Brain pericyte (primary cell): Measurements from ENCODE around the gene RABGGTA.

ENCODE experiments used
- DNase-seq: peaks from one replicate; pipeline ENCODE4 v3.0.0-alpha.2; 2012; ENCODE audit warnings: low read depth, low spot score

RABGGTA gene

DNA sequence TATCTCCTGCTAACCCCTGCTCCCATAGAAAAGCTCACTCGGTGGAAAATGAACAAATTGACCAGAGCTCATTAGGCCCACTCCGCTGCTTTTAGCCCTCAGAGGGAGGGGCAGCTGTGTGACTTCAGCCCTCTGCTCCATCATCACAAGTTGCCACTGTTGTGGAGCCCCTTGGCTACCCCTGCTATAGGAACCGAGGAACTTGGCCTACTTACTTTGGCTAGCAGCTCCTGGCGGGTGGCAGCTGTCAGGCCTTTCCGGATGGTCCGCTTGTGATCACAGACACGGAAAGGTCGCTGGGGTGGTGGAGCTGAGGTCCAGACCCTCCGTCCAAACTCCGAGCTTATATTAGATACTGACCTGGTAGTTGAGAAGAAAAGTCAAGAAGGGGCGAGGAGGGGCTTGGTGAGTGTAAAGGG, 35.8 kb upstream of the RABGGTA start:
- no peak for DNase-seq

DNA sequence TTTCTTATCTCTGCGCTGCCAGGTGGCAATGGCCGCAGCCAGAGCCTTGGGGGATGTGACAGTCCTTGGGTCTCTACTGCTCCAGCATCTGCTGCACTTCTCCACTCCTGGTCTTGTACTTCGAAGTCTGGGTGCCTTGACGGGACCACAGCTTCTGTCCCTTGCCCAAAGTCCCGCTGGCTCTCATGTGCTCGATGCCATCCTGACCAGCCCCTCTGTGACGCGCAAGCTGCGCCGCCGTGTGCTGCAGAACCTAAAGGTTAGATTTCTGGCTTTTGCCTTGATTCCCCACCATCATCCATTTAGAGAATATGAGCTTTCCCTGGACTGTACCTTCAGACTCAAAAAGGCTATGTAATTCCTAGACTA, 32.6 kb upstream of the RABGGTA start:
- no peak for DNase-seq

DNA sequence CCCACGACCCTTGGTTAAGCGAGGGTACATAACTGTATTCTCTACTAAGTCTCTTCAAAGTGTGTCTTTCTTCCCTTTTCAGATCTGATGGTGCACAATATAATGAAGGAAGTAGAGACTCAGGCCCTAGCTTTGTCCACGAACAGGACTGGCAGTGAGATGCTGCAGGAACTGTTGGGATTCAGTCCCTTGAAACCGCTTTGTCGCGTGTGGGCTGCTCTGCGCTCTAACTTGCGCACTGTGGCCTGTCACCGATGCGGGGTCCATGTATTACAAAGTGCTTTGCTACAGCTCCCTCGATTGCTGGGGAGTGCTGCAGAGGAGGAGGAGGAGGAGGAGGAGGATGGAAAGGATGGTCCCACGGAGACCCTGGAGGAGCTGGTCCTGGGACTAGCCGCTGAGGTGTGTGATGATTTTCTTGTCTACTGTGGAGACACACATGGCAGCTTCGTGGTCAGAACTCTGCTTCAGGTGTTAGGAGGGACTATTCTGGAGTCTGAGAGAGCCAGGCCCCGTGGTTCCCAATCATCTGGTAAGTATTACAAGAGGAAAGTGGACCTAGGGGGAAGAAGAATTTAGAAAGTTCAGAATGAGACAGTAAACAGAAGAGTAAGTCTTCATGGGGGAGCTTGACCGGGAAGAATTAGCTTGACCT, 29.1 kb upstream of the RABGGTA start:
- no peak for DNase-seq

DNA sequence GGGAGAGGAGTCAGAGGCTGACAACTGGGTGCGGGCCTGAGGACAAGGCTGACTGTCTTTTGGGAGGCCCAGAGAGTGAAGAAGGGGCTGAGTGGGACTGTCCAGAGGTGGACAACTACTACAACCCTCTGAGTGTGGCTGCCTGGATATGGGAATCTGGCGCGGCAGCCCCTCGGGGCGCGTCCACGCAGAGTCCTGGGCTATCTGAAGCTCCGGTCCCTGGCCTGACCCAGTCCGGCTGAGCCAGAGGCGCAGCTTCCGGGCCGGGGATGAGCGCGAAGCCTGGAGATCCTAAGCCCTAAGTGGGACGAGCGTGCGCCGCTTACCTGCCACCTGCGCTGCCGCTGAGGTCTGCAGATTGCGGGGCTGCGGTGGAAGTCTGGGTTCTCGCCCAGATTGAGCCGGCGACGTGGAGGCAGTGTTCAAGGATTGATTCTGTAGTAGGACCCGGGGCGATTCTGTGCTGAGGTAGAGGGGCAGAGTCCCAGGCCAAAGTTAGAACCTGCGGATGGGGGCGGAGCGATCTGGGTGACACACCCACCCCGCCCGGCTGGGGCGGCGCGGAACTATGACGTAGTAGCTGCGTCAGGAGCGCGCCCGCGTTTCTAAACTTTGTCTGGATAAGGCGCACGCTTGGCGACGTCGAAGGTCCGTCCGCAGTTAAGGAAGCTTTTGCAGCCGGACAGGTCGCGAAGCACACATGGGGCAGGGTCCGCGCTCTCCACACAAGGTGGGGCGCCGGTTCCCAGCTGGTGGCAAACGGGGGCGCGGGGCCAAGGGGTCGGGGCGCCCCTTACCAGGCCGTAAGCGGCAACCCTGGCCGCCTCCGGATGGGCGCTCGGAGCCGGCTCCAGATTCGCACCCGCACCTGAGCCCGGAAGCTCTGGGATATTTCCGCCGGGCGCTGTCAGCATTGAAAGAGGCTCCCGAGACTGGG, 28.1 kb upstream of the RABGGTA start, which contains the start of the genes DHRS1 and NOP9:
Gene DHRS1, minus strand, starts transcription at position 526 of the 937 bp plus-strand sequence. CDS start 674 bp downstream, outside the sequence.
Gene NOP9, plus strand, starts transcription at position 596 of the 937 bp plus-strand sequence. Its CDS starts 105 bp downstream, at position 701.
- DNase-seq = peak; percentile 47

DNA sequence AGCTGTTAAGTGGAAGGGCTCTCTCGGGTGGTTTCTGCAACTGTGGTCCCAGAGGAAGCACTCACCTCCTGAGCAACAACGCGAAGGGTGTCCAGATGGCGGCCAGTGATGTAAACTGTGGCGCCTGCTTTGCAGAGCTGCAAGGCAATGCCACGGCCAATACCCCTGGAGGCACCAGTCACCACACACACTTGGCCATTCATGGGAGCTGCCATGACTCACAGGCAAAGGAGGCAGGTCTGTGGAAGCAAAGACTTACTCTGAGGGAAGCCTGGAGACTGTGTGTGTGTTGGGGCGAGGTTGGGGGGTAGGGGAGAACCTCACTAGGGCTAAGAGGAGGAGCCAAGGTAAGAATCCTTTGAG, 27.5 kb upstream of the RABGGTA start:
- no peak for DNase-seq

DNA sequence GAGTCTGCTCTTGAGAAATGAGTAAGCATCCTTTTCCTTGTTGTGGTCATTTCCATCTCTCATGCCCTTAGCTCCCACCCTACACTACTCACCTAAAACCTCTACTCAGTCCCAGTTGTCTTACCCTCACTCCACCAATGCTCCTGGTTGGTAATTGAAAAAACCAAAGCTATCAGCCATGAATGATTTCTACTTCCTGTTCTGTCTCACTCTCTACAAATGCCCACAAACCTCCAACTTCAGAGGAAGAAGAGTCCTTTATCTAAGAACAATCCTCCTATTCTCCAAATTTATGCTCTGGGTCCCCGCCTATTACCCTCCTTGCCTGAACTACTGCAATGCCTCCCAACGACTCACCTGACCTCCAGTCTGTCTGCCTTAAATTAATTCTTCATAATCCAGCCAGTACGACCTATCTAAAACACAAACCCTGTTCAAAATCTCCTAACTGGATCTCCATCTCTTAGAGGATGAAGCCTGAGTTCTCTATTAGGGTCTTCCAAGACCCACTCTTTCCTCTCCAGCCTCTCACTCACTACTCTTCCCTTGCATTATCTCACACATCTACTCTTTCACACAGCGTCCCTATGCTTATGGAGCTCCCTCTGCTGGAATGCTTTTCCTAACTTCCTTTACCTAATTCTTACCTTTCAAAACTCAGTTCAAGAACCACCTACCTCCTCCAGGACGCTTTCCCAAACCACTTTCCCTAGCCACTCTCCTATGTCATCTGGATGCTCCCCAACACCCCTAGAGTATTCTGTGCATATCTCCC, 26.0 kb upstream of the RABGGTA start:
- DNase-seq = no peak

DNA sequence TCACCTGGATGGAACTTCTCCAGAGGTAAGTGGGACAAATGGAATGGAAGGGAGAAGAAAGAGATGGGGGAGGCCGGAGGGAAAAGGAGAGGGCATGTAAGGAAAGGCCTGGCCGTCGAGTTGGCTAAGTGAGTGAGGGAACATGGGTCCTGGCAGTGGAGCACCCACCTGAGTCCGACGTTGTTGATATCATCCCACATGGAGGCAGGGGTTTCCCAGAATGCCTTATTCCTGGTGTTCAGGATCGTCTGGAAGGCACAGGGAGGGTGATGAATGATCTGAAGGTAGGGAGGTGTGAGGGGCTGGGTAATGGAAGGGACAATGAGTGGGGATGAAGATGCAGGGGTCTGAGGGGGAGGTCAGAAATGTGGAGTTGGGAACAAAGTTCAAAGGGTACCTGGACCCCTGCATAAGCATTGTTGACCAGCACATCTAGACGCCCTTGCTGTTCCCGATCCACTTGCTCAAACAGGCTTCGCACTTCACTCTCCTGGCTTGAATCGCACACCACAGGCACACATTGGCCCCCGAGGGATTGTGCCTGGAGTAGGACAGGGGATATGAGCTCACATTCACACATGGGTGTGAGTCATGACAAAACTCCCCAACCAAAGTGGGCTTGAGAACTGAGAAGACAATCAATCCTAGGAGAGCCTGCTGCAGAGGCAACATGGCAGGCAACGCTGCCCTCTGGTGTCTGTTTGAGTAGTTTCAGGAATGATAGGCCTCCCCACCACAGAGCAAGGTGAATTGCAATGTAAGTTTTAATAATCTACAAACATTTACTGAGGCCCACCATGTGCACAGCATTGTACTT, 25.2 kb upstream of the RABGGTA start:
- DNase-seq = peak; percentile 47

DNA sequence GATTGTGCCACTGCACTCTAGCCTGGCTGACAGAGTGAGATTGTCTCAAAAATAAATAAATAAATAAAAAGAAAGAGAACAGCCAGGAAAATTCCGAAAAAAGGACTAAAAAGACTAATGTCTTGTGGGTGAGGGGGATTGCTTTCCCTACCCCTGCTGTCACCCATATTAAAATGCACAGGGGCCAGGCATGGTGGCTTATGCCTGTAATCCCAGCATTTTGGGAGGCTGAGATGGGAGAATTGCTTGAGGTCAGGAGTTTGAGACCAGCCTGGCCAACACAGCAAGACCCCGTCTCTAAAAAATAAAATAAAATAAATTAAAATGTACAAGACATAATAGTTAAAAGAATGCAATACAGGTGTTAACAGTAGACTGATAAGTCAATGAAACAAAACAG, 22.1 kb upstream of the RABGGTA start:
- DNase-seq = no peak

DNA sequence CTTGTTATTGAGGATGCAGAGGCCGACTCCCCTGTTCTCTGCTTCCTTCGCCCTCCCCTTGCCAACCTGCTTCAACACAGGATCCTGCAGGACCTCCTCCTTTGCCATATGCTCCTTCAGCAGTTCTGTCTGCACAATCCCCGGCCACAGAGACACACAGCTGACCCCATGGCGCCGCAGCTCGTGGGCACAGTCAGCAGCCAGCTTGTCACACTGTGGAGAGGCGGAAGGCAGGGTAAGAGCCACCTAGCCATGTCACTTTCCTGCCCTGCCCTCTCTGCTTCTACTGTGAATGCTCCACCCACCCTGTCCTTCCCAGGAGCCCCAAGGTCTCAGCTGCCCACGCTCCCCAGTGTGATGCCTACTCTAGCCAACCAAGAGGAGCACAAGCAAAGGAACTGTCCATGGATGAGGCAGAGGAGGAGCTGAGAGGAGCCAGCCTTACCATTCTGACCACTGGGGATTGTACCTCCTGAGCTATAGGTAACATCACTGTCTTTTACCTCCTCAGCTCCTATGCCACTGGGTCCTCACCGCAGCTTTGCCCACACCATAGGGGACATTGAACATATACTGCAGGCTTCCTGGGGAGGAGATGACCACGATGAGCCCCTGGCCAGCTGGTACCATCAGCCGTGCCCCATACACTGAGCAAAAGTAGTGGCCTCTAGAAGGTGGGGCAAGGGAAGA, 20.9 kb upstream of the RABGGTA start:
- DNase-seq = no peak

DNA sequence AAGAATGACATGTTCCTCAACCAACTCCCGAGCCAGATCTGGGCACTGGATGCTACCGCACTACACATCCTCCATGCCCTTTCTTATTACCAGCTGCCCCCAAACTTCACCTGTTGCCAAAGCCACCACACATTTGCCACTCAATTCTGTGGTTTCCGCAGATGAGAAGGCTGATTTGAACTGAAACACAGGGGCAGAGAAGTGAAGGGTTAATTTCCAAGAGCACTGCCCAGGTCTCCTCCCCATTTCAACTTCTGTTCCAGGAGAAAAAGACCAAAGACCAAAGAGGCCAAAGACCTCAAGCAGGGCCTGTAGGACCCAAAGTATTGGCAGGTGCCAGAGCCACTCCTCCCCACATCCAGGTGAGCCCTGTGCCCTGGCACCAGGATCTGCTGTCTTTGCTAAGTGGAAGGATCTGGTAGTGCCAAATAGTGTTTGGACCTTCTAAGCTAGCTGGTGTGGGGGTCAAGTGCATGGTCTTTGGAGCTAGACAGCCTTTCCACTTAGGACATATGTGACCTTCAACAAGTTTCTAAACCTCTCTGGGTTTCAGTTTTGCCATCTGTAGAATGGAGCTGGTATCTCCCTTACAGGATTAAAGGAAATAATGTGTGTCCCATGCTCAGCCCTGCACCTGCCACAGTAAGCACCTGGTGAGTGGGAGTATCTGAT, 20.2 kb upstream of the RABGGTA start:
- no peak for DNase-seq

DNA sequence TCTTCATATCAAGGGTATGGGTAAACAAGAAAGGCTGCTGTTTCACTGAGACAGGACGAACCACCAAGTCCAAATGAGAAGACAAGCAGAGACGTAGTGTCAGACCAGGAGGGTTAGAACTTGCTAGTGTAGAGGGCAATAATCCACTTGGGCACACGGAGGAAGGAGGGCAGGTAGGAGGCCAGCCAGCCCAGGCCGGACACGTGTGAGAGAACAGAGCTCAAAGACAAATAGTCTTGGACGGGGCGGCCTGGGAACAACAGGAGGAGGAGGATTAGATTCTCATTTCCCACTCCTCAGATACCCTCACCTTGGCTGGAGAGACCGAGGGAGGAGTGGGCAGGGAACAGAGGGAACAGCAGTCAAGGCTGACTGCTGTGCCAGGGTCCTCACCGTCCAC, 19.3 kb upstream of the RABGGTA start:
- DNase-seq = no peak

DNA sequence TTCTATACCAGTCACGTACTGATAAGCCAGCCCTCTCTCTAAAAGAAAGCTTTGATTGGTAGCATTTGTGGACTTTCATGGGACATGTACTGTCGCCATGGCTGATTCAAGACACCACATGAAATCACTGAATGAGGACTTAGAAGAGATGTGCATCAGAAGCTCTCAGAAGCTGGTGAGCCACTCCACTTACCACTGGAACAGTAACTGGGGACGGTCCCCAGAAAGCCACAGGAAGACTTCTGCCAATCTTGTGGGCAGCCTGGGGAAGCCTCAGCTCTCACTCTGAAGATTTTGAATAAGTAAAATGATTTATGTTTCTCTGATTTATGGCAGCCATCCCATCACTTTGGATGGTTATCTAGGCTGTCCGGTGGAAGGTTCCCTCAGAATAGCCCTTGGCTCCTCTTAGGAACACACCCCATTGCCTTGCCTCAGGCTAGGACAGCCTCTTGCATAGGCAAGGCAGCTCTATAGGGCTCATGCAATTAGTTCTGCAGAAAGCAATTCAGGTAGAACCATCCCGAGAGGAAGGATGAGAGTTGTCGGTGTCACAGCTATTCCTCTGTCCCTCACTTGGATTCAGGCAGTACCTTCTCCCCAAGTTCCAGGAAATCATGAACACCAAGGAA, 18.4 kb upstream of the RABGGTA start:
- DNase-seq = no peak

DNA sequence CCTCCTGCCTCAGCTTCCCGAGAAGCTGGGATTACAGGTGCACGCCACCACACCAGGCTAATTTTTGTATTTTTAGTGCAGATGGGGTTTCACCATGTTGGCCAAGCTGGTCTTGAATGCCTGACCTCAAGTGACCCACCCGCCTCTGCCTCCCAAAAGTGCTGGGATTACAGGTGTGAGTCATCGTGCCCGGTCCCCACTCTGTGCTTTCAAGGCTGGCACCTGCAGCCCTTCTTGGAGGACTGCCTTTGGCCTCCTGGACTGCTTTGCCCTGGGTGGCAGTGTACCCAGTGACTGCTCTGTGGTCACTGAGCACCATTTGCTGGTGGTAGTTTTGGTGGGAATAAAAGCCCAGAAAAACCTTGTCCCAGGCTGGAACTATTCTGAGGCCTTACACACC, 15.6 kb upstream of the RABGGTA start:
- no peak for DNase-seq

DNA sequence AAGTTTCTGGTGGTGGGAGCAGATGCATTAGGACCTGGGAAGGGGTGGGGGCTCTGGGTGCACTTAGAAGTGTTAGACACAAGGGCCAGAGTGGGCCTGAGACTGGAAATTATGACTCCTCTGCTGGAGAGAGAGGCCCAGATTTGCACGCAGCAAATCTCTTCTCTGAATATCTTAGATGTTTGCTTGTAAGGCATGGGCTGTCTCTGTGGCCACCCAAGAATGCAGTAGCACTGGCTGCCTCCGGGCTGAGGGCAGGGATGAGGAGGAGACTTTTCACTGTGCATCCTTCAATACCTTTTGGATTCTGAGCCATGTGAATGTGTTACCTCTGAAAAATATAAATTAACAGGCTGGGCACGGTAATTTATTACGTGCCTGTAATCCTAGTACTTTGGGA, 14.0 kb upstream of the RABGGTA start:
- no peak for DNase-seq

DNA sequence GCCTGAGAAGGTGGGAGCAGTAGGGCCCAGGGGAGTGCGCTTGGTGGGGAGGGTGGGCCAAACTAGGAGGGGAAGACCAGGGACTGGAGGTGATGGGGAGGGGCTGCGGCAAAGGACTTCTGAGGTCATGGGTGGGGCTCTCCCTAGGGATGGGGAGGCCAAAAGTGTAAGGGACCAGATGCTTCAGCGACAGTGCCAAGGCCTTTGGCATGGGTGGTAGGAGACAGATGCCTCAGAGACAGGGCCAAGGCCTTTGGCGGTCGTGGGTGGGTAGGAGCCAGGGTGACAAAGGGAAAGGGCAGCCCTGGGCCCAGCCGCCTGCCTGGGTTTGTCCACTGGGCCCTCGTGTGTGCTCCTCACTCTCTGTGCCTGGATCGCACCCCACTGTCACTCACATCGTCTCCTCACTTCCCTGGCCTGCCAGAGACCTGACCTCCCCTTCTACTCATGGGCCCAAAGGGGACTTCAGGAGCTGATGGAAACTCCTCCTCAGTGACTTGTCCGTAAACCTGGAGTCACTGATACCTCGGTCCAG, 13.2 kb upstream of the RABGGTA start:
- no peak for DNase-seq

DNA sequence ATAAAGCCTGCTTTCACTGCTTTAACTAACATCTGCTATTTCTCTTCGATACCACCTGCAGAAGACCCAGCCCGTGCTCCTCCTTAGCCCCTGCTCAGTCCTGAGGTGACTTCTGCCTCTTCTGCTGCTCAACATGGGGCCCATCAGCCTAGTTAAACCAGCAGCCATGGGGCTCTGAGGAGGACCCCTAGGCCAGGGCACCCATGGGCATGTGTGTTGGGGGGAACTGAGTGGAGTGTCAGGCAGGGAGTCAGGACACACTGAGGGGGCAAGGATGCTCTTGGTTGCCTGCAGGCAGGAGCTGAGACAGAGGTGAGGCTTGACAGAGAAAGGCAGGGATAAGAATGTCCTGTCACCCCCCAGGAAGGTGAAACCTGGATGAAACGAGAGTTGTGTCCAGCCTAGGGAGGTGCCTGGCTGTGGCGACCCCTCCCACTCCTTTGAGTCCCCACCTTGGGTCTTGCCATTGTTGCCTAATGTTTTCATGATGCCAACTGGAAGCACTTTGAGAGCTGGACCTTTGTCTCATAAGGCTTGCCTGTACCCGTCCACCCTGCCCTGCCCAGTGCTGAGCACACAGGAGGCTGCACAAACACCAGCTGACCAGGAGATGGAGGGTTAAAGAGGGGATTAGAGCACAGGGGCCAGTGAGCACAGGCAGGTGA, 12.5 kb upstream of the RABGGTA start:
- DNase-seq = no peak

DNA sequence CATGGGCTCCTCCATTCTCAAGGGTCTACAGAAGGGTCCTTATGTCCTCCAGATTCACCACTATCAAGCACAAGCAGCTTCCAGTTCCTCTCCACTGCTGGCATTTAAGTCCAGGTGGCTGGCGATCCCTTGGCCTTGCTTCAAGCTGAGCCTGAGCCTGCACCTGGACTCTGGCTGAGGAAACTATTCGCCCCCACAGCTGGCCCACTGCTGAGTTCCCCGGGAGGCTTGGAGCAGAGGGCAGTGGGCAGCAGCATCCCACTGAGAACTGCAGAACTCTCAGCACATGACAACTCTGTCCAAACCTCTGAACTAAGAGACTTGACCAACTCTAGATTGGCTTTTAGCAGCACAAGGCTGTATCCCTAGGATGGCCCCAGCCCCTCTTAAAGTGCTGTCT, 11.3 kb upstream of the RABGGTA start:
- DNase-seq = no peak

DNA sequence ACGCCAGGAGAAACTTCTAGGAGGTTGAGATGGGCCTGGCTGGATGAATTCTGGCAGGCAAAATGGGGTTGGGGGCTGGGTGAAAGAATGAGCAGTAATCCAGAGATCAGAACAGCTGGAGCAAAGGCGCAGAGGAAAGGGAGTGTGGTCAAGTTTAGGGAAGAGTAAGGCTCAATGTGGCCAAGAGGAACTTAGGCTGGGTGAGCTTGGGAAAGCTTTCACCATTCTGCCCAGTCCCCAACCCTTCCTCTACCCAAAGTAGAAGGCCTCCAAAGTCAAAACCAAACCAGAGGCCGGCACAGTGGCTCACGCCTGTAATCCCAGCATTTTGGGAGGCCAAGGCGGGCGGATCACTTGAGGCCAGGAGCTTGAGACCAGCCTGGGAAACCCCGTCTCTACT, 10.2 kb upstream of the RABGGTA start:
- no peak for DNase-seq
